Erythroblast (primary cell): ENCODE measurements around the gene TSC2.
"Not testable (repeated sequence)": the region's sequence is repeated elsewhere in the genome, so short reads cannot be mapped to it uniquely, and the experiment has no call there.

ENCODE experiments used
- DNase-seq, 2 experiments: peaks; one replicate each; lab custom pipeline; 2025; lab: John Stamatoyannopoulos, UW
- GATA1 ChIP-seq: IDR thresholded peaks from 2 replicates; pipeline ENCODE4 v1.6.1; 2011; ENCODE audit warnings: low read depth, mild to moderate bottlenecking, control low read depth, low read length, moderate library complexity
- POLR2A ChIP-seq: IDR thresholded peaks from 2 replicates; pipeline ENCODE4 v1.6.1; 2011; ENCODE audit warnings: mild to moderate bottlenecking, low read length

Gene TSC2

DNA sequence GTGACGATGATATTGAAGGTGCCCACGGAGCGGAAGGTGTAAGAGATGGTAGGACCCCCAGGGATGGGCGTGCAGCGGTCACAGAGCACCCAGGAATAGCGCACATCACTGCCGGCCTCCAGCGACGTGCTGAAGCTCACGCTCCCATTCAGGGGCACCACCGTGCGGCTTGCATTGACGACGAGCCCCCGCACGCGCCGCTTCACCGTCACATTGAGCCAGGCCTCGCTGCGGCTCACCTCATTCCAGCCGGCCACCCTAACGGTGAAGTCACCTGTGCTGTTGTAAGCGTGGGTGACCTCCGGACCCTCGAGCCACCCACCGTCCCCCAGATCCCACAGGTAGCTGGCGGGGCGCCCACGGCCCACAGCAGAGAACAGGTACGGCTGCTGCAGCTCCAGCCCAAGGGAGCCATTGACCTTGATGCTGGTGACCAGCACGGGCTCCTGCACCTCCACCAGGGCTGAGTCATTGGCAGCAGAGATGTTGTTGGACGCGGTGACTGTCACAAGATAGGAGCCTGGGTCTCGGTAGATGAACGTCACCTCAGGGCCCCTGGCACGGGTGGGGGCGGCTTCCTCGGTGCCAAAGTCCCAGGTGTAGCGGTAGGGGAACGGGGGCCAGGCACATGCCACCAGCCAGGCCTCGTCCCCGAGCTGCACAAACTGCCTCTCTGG is 62.7 kb downstream of the TSC2 start:
- not testable (repeated sequence) for DNase-seq

DNA sequence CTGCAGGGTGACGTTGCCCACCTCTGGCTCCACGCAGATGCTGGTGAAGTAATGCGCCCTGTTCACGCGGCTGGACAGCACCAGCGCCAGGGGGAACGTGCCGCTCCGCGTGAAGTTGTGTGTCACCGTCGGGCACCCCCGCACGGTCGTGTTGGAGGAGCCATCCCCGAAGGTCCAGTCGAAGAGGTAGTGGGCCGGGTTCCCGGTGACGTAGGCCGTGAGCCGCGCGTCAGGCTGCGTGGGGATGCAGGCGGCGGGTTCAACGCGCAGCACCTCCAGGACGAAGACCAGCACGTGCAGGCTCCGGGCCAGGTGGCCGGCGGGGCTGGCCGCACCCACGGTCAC is 63.2 kb downstream of the TSC2 start:
- not testable (repeated sequence) for DNase-seq

DNA sequence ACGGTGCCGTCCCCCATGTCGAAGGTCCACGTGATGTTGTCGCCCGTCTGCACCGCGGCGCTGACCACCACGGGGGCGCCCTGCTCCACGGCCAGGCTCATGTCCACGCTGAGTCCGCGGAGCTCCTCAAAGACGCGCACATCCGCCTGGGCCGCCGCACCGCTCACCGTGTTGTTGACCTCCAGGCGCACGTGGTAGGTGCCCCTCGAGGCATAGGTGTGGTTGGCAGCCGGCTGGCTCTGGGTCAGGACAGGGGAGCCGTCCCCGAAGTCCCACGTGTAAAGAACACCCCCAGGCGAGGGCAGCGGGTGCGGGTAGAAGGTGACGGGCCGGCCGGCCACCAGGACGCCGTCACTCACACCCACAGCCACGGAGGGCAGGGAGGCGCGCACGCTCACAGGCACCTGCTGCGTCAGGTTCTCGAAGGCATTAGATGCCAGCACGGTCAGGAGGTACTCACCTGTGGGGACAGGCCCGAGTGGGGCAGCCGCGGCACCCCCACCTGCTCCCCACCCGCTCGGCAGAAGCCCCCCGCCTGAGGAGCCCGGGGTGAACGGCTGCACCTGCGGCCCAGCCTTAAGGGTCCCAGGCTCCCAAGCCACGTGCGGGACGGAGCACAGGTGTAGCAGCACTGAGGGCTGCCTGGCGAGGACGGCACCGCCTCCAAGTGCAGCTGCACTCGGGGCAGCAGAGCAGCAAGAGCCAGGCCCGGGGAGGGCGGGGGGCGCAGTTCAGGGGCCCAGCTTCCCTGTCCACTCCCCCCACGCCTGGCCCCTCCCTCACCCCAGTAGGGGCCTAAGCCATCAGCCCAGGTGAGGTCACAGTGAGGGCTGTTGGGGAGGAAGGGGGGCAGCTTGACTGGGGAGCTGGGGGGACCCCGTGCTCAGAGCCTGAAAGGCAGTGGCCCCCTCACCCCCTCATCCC is 63.9 kb downstream of the TSC2 start:
- not testable (repeated sequence) for DNase-seq

DNA sequence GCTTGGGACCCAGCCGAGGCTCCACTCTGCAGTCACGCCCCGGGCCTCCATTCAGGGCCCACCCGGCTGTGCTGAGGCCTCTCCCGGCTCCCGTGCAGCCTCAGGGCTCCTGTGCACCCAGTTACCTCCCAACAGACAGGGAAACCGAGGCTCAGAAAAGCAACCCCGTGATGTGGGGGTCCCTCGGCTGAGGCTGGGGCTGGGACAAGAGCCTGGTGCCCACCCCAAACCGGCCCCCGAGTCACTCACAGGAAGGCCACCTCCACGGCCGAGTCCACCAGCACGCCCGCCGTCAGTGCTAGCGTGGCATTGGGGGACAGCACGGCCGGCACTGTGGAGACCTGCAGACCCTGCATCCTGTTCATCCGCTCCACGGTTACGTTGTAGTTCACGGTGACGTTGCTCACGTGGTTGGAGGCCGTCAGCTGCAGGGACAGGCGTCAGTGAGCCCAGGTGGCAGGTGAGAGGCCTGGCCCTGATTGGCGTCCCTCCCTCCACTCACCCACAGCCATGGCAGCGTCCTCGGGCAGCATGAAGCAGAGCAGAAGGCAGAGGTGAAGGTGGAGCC is 64.8 kb downstream of the TSC2 start:
- DNase-seq, result not testable (repeated sequence)

DNA sequence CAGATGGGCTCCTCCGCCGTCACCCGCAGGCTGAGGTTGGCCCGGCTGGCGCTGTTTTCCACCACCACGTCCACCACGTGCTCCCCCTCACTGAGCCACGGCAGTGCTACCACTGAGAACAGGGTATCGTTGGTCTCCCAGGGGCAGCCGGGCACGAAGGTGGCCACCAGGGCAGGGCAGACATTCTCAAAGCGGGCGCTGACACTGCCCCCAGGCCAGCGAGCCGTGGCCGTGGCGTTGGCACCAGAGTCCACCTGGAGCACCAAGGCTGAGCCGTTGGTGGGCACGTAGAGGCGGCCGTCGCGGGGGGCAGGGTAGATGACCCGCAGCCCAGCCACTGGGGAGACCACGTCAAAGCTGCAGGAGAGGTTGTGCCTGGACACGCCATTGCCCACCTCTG is 66.4 kb downstream of the TSC2 start:
- DNase-seq, result not testable (repeated sequence)

DNA sequence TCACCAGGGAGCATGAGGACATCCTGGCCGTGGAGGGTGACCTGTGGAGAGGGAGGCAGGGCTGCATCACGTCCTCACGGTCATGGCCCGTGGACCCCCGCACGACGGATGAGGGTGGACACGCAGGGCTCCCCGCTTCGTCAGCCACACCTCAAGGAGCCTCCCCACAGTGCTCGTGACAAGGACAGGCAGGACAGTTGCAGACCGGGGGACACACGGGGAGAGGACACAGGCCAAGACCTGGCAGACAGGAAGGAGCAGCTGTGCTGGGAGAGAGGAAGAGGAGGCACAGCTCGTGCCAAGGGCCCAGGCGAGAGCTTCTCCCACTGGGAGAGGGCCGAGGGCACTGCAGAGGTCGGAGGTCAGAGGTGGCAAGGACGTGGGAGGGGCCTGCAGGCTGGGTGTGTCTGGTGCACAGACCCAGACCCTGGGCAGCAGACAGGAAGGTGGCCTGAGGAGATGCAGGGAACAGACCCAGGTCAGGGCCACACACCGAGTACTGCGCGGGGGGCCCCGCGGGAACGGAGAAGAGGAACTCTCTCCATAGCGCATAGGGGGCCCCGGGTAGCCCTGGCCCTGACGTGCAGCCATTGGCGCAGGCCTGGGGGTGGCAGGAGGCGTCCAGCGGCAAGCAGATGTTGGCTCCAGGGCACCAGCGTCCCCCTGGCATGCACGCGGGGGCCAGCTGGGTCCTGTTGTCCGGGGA is 67.3 kb downstream of the TSC2 start:
- not testable (repeated sequence) for DNase-seq

DNA sequence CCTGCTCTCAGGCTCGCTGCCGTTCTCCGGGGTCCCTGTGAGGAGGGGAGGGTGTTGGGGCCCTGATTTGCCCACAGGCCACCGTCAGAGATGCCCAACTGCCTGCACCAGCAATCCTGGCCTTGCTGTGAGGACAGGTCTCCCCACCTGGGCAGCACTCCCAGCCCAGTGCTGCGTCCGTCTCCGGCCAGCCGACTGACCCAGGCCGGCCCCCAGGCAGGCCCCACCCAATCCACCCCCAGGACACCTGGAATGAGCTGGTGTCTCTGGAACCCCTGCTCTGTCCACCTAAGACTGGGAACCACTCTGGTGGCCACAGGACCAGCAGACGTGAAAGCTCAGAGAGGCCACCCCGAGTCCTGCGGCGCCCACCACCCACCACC is 67.8 kb downstream of the TSC2 start:
- no peak for DNase-seq
- TF ChIP-seq GATA1 (no peak), POLR2A (no peak)

DNA sequence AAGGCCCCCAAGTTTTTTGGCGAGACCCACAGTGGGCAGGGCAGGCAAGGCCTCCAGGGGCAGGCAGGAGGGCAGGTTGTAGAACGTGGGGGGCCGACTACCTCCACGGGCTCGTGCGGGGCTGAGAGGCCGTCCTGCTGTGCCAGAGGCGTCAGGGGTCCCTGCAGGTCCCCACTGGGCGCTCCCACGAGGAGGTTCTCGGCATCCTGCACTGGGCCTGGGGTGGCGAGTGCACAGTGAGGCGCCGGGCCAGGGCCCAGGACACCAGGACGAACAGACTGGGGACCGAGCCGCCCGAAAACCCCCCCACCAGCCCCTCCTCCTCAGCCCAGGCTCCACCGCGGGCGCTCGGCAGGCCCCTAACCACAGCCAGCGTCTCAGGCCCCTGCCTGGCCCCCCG is 68.6 kb downstream of the TSC2 start:
- not testable (repeated sequence) for DNase-seq

DNA sequence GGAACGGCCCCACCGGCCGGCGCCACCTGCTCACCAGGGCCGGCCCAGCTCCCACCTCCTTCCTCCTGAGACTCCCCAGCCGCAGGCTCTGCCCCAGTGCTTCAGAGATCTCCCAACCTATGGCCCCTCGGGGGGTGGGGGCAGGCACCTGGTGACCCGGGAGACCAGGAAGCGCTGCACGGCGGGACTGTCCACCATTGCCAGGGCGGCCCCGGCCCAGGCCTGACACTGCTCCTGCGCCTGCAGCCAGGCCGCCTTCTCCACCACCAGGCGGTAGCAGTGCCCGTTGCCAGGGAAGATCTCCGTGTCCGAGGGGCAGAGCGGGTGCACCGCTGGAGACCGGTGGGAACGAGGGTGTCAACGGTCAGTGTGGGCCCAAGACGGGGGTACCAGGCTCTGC is 69.6 kb downstream of the TSC2 start:
- DNase-seq, result not testable (repeated sequence)

DNA sequence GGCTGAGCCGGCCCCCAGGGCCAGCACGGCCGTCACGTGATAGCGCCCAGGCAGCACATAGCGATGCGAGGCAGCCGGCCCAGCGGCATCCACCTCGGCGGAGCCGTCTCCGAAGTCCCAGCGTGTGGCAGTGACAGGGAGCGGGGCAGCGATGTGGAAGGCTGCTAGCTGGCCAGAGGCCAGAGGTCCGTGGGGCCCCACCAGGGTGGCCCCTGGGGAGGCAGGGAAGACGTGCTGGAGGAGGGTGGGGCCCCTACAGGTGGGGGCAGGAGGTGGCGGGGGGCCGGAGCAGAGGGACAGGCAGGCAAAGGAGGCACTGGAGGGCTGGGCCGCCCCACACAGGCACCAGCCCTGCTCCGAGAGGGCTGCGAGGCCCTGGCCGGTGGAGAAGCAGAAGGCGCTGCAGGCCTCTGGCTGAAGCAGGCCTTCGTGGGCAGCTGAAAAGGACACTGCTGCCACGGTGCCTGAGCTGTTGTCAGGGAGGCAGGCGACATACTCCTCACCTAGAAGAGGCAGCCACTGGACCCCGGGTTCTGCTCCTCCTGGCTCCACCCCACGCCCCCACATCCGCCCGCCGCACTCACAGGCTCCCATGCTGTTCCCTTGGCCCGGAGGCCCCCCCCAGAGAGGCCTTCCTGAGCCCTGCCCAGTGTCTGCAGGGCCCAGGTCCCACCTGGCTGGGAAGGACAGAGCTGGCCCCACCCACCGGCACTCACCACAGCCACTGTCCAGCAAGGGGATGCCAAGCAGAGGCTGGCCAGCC is 70.4 kb downstream of the TSC2 start:
- DNase-seq, result not testable (repeated sequence)

DNA sequence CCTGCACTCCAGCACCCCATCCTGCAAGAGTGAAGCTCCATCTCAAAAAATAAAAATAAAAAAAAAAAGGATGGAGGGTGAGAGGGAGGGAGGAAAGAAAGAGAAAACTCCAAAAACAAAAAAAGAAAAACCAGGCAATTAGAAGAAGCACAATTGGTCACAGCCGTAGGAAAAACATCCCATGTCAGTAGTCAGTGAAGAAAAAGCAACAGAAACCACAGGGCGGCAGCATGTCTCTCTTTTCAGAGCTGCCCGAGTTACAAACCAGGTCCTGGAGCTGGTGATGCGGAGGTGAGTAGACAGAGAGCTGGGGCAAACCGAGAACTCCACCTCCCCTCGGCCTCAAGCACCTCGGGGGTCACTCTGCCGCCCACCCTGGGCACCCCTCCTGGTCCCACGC is 73.5 kb downstream of the TSC2 start:
- peak in 1 of 2 experiments; percentile 43 for DNase-seq

DNA sequence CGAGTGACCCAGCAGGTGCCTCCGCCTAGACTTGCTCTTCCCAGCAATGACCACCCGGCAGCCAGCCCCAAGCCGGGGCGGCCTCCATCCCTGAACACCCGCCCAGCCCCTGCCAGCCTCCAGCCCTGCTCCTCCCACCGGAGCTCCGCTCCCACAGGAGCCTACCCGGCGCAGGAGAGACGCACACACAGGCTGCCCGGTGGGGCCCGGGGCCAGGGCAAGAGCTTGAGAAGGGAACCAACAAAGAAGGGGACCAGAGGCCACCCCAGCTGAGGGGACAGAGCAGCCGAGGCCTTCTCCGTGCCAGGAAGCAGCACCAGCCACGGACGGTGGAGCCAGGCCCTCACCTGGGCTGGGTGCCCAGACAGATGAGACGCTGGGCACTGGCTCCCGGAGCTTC is 74.1 kb downstream of the TSC2 start:
- TF ChIP-seq POLR2A (no peak), GATA1 (no peak)

DNA sequence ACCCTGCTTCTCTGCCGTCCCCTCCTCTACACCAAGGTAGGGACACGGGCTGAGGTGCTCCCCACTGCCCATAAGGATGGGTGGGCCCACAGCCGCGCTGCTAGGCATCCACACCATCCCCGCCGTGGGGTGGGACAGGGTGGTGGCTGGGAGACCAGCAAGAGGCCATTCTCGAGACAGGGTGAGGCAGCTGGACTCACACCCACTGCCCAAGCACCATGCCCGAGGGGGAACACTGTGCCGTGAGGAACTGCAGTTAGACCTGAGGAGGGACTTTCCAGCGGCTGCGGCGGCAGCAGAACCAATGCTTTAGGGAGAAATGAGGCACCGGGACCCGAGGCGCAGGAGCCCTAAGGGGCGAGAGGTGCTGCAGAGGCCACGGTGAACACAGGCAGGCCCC is 74.6 kb downstream of the TSC2 start:
- no peak for DNase-seq
- TF ChIP-seq GATA1, result no peak
- no peak for TF ChIP-seq POLR2A

More for the DNA sequence above, 74.1 kb downstream of the TSC2 start:
- DNase-seq, result no peak

DNA sequence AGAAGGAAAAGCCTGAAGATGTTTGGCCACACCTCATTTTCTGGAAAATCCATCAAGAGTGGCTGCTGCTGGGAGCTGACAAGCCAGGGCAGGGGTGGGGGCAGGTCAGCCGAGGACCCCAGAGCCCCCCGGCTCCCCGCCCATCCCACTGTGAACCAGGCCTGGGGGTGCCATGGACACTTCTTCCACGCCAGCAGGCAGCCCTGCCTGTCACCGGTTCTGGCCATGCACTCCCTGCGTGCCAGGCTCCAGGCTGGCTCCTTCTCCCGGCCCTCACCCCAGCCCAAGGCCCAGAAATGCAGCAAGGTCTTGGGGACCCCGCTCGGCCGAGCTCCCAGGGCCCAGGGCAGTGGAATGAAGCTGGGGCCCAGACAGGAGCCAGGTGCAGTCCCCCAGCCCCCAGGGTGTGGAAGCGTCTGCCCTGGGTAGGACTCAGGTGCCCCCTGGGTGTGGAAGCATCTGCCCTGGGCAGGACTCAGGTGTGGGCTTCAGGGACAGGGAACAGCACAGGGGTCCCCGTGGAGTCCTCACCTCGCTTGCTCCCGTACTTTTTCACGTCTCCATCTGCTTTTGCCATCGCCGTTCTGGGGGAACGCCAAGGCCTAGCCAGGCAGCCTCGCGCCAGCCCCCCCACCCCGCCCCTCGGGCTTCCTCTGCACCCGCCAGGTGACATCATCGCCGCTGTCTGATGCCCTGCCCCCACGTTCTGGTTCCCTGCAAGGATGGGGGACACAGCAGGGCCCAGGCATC is 75.3 kb downstream of the TSC2 start:
- DNase-seq, result not testable (repeated sequence)

DNA sequence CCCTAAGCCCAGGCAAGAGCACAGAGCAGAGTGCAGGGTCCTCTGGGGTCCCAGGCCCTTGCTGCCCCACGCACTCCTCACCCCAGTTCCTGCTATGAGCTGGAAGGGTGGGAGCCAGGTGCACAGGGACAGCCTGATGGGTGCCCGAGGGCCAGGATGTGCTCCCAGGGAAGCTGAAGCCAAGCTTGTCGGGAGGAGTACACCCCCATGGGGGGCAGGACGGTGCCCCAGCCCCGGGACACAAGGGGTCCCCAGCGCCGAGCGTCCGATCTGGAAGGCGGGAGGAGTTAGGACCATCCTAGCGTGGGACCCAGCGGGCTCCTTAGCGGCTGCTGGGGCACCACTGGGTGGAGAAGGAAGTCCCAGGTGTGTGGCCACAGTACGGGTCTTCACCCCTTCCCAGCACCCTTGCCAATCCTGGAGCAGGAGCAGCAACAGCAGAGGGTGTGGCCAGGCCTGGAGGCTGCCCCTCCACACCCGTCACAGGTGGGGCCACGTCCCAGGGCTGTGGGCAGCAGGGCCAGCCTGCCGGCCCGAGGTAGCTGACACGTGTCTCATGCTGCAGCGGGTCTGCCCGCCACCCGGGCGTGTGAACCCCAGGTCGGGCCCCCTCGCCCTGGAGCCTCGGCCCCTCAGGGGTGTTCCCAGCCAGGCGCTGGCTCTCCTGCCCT is 76.1 kb downstream of the TSC2 start:
- not testable (repeated sequence) for DNase-seq

DNA sequence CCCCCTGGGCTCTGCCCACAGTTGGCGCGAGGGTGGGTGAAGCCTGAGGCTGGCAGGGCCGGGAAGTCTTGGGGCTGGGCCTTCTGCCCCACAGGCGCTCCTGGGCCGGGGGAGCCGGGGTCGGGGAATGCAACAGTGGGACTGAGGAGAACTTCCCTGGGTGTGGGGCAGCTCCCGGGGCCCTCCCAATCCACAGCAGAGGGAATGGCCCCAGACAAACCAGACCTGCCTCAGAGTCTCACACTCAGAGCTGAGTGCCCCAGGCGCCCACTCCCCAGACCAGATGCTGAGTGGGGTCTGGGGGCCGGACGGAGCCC is 76.5 kb downstream of the TSC2 start:
- not testable (repeated sequence) for DNase-seq

DNA sequence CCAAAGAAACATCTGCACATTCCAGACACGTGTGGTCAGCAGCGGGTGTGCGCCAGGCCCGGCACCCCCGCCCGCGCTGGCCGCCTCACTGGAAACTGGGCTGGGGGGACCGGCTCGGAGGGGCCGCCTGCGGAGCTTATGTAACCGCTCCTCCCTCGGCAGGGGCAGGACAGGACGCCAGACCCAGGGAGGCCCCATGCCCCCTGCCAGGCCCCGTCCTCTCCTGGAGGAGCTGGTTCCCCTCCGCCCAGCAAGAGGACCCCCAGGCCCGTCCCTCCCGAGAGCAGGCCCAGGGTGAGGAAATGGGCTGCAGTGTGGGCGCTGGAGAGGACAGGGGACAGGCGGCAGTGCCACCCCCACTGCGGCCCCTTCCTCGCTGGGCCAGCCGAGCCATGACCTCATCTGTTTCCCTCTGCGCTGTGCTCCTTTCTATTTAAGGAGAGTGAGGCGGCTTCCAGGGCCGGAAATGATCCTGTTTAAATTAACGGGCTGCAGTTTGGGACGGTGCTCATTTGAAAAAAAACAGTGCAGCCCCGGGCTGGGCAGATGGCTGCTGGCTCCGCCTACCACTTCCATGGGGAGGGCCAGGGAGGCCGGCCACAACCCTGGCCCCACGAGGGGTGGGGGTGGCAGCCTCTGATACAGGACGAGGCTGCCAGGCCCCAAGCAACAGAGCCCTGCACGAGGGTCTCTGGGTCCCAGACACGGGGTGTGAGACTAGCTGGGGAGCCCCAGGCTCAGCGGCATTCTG is 77.1 kb downstream of the TSC2 start:
- DNase-seq, result peak; percentile 44 to 45

DNA sequence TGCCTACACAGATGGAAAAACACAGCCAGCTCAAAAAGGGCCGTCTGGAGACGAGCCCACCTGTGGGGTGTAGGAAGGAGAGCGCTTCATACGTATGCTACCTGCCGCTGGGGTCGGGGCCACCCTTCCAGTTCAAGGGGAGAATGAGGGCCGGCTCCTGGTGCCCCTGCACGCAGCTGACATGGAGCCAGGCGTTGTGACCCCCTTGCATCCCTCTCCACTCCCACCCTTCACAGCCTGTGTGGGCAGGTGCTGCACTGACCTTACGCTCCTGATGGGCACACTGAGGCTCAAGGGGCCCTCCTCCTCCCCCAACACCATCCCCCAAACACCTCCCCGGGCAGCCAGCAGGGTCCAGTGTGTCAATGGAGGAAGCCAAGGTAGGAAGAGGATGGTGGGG is 77.8 kb downstream of the TSC2 start:
- DNase-seq, result not testable (repeated sequence)
